GM18951 (cell line): ENCODE measurements around the gene UPB1.
A peak's percentile ranks its signal among the peaks of the same experiment; 100 is the strongest.

Source experiments
- POLR2A ChIP-seq: IDR thresholded peaks from 4 replicates; pipeline ENCODE4 v1.6.1; 2011; ENCODE audit warnings: mild to moderate bottlenecking; ENCODE audit not compliant: insufficient read length, insufficient read depth; ENCODE audit errors: extremely low read depth
- in situ Hi-C: fragments of 300-500 bp; cut with MboI; formaldehyde crosslinking; loops from one replicate; pipeline ENCODE4 v1.12.0; 2022; ENCODE audit warnings: low sequenced_read_pairs, mixed read lengths, inconsistent platforms; ENCODE audit not compliant: unreplicated experiment

Gene UPB1

GRCh38 chr22:24555165-24556039 lies 60.3 kb downstream of the UPB1 start, which contains the start of gene SNRPD3:
SNRPD3 (plus strand) TSS chr22:24555999; CDS start chr22:24557675, 1,676 bp downstream.
- peak; percentile 73 for TF ChIP-seq POLR2A
- in situ Hi-C loops = no loop called here

- no peak for TF ChIP-seq POLR2A
- in situ Hi-C loops = no loop called here
These were observed 64.3 kb downstream of the UPB1 start for GRCh38 chr22:24559471-24559870.

GRCh38 chr22:24563246-24563645 lies 68.1 kb downstream of the UPB1 start:
- in situ Hi-C loops = no loop called here
- no peak for TF ChIP-seq POLR2A

GRCh38 chr22:24564376-24565058 lies 69.4 kb downstream of the UPB1 start:
- in situ Hi-C loops = no loop called here
- TF ChIP-seq POLR2A = no peak

GRCh38 chr22:24565077-24565476 lies 69.9 kb downstream of the UPB1 start:
- no peak for TF ChIP-seq POLR2A
- in situ Hi-C loops = no loop called here

GRCh38 chr22:24566899-24567511 lies 71.9 kb downstream of the UPB1 start:
- TF ChIP-seq POLR2A = no peak
- in situ Hi-C loops = no loop called here

- in situ Hi-C loops = no loop called here
- TF ChIP-seq POLR2A = no peak
These were observed 72.5 kb downstream of the UPB1 start for GRCh38 chr22:24567668-24568067.

- in situ Hi-C loops = no loop called here
- TF ChIP-seq POLR2A = no peak
These were observed 76.1 kb downstream of the UPB1 start for GRCh38 chr22:24571266-24571665.

GRCh38 chr22:24576778-24577177 lies 81.6 kb downstream of the UPB1 start:
- TF ChIP-seq POLR2A = no peak
- in situ Hi-C loops = no loop called here
